ENCODE results near the gene IGF2BP2.
A peak's percentile ranks its signal among the peaks of the same experiment; 100 is the strongest.
"Not testable (repeated sequence)": the region's sequence is repeated elsewhere in the genome, so short reads cannot be mapped to it uniquely, and the experiment has no call there.

IGF2BP2 gene

DNA sequence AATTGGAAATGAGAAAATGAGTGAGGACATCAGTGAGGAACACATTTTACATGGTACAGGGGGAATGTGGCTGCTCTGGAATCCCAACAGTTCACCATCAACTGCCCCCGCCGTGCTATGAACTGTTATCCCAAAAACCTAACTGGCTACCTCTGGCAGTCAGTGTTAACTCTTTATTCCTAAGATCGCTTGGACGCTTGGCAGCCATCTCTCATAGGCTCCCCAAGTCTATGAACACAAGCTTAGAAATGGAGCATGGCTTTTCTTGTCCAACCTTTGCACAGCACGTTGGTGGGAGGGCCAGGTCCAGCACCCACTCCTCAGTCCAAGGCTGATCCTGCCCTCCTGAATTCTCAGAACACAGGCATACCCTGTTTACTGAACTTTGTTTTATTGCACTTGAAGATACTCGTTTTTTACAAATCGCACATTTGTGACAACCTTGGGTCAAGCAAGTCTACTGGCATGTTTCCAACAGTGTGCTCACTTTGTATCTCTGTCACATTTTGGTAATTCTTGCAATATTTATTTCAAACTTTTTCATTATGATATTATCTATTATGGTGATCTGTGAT is 185.1 kb downstream of the IGF2BP2 start (continued):
- TF ChIP-seq, protein P1, sequence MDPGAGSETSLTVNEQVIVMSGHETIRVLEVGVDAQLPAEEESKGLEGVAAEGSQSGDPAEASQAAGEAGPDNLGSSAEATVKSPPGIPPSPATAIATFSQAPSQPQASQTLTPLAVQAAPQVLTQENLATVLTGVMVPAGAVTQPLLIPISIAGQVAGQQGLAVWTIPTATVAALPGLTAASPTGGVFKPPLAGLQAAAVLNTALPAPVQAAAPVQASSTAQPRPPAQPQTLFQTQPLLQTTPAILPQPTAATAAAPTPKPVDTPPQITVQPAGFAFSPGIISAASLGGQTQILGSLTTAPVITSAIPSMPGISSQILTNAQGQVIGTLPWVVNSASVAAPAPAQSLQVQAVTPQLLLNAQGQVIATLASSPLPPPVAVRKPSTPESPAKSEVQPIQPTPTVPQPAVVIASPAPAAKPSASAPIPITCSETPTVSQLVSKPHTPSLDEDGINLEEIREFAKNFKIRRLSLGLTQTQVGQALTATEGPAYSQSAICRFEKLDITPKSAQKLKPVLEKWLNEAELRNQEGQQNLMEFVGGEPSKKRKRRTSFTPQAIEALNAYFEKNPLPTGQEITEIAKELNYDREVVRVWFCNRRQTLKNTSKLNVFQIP (CRISPR knock-in tag; IDR thresholded peaks at IDR 0.05; ENCODE audit: borderline replicate concordance, low read depth) = no peak
- TF ChIP-seq CSDC2 (CRISPR knock-in tag; IDR thresholded peaks at IDR 0.05) (no peak), RARB (CRISPR knock-in tag; IDR thresholded peaks at IDR 0.05) (no peak), ZFP3 (CRISPR knock-in tag; IDR thresholded peaks at IDR 0.05) (no peak), ZNF565 (CRISPR knock-in tag; conservative IDR thresholded peaks at IDR 0.05; ENCODE audit: low read depth) (no peak)

DNA sequence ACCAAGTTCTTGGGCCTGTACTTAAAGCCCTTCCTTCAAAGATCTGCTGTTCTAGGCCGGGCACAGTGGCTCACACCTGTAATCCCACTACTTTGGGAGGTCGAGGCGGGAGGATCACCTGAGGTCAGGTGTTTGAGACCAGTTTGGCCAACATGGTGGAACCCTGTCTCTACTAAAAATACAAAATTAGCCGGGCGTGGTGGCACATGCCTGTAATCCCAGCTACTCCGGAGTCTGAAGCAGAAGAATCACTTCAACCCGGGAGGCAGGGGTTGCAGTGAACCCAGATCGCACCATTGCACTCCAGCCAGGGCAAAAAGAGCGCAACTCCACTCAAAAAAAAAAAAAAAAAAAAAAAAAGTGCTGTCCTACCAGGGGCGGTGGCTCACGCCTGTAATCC is 186.2 kb downstream of the IGF2BP2 start:
- ATAC-seq = not testable (repeated sequence)

DNA sequence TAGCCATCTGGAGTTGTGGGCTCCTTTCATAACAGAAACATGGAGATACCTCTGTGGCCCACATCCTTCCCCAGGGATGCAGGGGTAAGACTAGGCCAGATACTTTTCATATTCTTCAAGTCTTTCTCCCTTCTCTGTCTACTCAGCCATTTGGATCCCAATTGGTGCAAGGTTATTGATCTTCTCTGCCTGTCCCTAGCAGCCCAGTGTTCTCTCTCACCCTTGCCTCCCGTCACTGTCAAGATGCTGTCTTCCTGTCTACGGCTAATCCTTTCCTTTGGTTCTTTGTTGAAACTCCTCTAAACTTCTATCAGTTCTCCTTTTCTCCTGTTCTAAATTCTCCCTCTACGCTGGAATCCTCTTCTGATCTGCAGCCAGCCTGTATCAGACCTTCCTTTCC is 187.5 kb downstream of the IGF2BP2 start:
- ATAC-seq = peak; percentile 7
- TF ChIP-seq ZNF565 (CRISPR knock-in tag; conservative IDR thresholded peaks at IDR 0.05; ENCODE audit: low read depth) = no peak
- TF ChIP-seq CSDC2 (CRISPR knock-in tag; IDR thresholded peaks at IDR 0.05) = no peak
- no peak for TF ChIP-seq ESRRG (CRISPR knock-in tag; IDR thresholded peaks at IDR 0.05)
- TF ChIP-seq, protein P2, sequence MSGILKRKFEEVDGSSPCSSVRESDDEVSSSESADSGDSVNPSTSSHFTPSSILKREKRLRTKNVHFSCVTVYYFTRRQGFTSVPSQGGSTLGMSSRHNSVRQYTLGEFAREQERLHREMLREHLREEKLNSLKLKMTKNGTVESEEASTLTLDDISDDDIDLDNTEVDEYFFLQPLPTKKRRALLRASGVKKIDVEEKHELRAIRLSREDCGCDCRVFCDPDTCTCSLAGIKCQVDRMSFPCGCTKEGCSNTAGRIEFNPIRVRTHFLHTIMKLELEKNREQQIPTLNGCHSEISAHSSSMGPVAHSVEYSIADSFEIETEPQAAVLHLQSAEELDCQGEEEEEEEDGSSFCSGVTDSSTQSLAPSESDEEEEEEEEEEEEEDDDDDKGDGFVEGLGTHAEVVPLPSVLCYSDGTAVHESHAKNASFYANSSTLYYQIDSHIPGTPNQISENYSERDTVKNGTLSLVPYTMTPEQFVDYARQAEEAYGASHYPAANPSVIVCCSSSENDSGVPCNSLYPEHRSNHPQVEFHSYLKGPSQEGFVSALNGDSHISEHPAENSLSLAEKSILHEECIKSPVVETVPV (CRISPR knock-in tag; IDR thresholded peaks at IDR 0.05) = no peak
- no peak for TF ChIP-seq ARNTL (CRISPR knock-in tag; IDR thresholded peaks at IDR 0.05; ENCODE audit: borderline replicate concordance, low read depth)
- TF ChIP-seq RARB (CRISPR knock-in tag; IDR thresholded peaks at IDR 0.05) = no peak

DNA sequence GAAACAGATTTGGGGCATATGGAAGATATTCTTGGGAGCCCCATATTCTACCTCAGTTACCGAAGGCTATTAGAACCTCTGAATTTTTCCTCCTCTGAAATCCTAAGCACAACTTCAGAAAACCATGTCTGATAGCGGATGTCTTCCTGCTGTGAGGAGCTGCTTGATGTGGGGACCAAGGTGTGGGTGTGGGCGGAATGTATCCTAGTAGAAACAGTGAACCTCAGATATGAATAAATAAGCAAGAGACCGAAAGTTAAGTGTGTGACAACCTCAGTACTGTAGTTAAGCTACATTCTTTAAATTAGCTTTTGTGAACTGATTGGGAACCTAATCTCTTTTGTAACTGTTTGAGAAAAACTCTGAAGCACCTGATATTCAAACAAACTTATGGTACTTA is 191.8 kb downstream of the IGF2BP2 start:
- TF ChIP-seq ISL1 (CRISPR knock-in tag; IDR thresholded peaks at IDR 0.05) (no peak), GLIS3 (CRISPR knock-in tag; IDR thresholded peaks at IDR 0.05) (no peak), ZNF8 (CRISPR knock-in tag; IDR thresholded peaks at IDR 0.05) (no peak), TCF4 (CRISPR knock-in tag; IDR thresholded peaks at IDR 0.05; ENCODE audit: borderline replicate concordance) (no peak), ZNF565 (CRISPR knock-in tag; conservative IDR thresholded peaks at IDR 0.05; ENCODE audit: low read depth) (no peak), ZFP30 (CRISPR knock-in tag; IDR thresholded peaks at IDR 0.05) (no peak), ZC3H10 (CRISPR knock-in tag; IDR thresholded peaks at IDR 0.05) (no peak)
- no peak for ATAC-seq

DNA sequence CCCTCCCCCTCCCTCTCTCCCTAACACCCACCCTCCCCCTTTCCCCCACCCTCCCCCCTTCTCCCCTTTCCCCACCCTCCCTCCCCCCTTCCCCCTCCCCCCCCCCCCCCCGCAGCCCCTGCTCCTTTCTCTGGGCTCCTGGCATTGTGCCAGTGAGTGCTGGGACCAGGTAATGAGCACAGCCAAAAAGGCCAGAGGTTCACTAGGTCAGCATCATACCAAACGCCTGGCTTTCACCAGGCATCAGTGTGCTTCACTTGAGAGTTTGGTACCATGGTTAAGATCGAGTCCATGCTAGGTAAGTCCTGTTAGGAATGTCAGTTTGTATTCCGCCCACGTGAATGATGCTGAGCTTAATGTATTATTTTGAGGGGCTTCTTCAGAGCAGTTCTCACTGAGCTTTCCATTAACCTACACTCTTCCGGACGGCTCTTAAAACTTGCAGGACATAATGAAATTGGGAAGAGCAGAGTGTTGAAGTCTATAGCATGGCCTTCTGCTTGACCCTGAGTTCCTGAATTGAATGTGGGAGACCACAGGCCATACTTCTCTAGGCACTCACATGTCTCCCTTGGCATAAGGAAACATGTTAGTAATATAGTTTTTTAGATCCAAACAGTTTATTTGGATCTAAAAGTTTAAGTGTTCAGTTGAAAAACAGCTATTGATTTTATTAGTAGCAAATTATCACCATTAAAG is 193.2 kb downstream of the IGF2BP2 start:
- ATAC-seq = peak; percentile 8; the same call in 2 of the 3 replicates
- TF ChIP-seq, protein P3, sequence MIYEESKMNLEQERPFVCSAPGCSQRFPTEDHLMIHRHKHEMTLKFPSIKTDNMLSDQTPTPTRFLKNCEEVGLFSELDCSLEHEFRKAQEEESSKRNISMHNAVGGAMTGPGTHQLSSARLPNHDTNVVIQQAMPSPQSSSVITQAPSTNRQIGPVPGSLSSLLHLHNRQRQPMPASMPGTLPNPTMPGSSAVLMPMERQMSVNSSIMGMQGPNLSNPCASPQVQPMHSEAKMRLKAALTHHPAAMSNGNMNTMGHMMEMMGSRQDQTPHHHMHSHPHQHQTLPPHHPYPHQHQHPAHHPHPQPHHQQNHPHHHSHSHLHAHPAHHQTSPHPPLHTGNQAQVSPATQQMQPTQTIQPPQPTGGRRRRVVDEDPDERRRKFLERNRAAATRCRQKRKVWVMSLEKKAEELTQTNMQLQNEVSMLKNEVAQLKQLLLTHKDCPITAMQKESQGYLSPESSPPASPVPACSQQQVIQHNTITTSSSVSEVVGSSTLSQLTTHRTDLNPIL (CRISPR knock-in tag; IDR thresholded peaks at IDR 0.05; ENCODE audit: low read depth) = no peak

DNA sequence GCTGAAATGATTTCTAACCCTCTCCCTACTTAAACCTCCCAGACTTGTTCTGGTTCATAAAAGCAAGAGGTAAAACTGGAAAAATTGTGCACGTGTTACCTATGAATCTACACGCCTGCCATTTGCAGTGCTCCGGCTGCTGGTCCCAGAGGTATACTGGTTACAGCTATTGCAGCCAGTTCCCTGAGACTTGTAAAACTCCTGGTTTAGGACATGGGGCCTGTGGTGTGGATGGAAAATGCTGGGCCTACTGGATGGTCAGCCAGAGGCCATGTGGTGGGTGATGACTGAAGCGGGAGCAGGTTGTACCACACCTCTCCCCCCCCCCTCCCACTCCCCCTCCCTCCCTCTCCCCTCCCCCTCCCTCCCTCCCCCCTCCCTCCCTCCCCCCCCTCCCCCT is 193.7 kb downstream of the IGF2BP2 start:
- ATAC-seq = 0 out of 3 replicates have a peak, but pooled peaks have one; percentile 14
- no peak for TF ChIP-seq RARB (CRISPR knock-in tag; IDR thresholded peaks at IDR 0.05)
- TF ChIP-seq, protein P4, sequence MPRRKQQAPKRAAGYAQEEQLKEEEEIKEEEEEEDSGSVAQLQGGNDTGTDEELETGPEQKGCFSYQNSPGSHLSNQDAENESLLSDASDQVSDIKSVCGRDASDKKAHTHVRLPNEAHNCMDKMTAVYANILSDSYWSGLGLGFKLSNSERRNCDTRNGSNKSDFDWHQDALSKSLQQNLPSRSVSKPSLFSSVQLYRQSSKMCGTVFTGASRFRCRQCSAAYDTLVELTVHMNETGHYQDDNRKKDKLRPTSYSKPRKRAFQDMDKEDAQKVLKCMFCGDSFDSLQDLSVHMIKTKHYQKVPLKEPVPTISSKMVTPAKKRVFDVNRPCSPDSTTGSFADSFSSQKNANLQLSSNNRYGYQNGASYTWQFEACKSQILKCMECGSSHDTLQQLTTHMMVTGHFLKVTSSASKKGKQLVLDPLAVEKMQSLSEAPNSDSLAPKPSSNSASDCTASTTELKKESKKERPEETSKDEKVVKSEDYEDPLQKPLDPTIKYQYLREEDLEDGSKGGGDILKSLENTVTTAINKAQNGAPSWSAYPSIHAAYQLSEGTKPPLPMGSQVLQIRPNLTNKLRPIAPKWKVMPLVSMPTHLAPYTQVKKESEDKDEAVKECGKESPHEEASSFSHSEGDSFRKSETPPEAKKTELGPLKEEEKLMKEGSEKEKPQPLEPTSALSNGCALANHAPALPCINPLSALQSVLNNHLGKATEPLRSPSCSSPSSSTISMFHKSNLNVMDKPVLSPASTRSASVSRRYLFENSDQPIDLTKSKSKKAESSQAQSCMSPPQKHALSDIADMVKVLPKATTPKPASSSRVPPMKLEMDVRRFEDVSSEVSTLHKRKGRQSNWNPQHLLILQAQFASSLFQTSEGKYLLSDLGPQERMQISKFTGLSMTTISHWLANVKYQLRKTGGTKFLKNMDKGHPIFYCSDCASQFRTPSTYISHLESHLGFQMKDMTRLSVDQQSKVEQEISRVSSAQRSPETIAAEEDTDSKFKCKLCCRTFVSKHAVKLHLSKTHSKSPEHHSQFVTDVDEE (CRISPR knock-in tag; IDR thresholded peaks at IDR 0.05) = no peak
- no peak for TF ChIP-seq ZFP30 (CRISPR knock-in tag; IDR thresholded peaks at IDR 0.05)
- TF ChIP-seq, protein P3 (CRISPR knock-in tag; IDR thresholded peaks at IDR 0.05; ENCODE audit: low read depth) = no peak
- no peak for TF ChIP-seq GLIS3 (CRISPR knock-in tag; IDR thresholded peaks at IDR 0.05)

All from SK-N-SH treated with all-trans-retinoic acid at 6 μM for 48 hours (cell line).